A673 (cell line): ENCODE measurements around the gene MMP28. TPM values are rescaled to one million over a fixed set of nuclear protein-coding genes. Genes with fewer than 3 reads are reported as not detected.

ENCODE experiments used
- BruUV-seq: library from RNA; stranded (reverse); fragments of 400-500 nt; replicated peaks from 2 replicates; lab custom pipeline; 2021; lab: Mats Ljungman, UMichigan
- CTCF ChIA-PET: fragments of 300-600 bp; sonication (Branson Sonifier 250); formaldehyde crosslinking; loops from one replicate; lab custom pipeline; 2022; ENCODE audit warnings: antibody characterized with exemption; lab: Charles Lee
- POLR2A ChIA-PET: fragments of 300-600 bp; sonication (Branson Sonifier 250); formaldehyde crosslinking; loops from one replicate; lab custom pipeline; 2022; ENCODE audit warnings: antibody characterized with exemption; ENCODE audit not compliant: low non-redundant PET; lab: Charles Lee
- DNase-seq: peaks from one replicate; pipeline ENCODE4 v3.0.0-alpha.2; 2015; ENCODE audit warnings: low spot score
- H3K27ac ChIP-seq: fragments of 200-600 bp; sonication (generic); 2 replicates; pipeline ENCODE4 v1.5.1; 2016; ENCODE audit warnings: mixed run types, low read depth, mild to moderate bottlenecking, mixed read lengths, antibody characterized with exemption, low read length; ENCODE audit not compliant: poor library complexity, severe bottlenecking
- H3K27me3 ChIP-seq: fragments of 200-600 bp; sonication (generic); replicated peaks from 2 replicates; pipeline ENCODE4 v1.6.1; 2017; ENCODE audit warnings: mixed run types, low read depth, mild to moderate bottlenecking, mixed read lengths, antibody characterized with exemption, low read length; ENCODE audit not compliant: insufficient read depth, poor library complexity
- H3K36me3 ChIP-seq: fragments of 200-600 bp; sonication (generic); 2 replicates; pipeline ENCODE4 v1.6.1; 2016; ENCODE audit warnings: mixed run types, mild to moderate bottlenecking, mixed read lengths, antibody characterized with exemption, low read length; ENCODE audit not compliant: insufficient read depth, poor library complexity, severe bottlenecking
- H3K4me1 ChIP-seq: fragments of 200-600 bp; sonication (generic); 2 replicates; pipeline ENCODE4 v1.6.1; 2017; ENCODE audit warnings: mixed run types, mild to moderate bottlenecking, mixed read lengths, antibody characterized with exemption, low read length; ENCODE audit not compliant: insufficient read depth, poor library complexity, severe bottlenecking
- H3K4me3 ChIP-seq: fragments of 200-600 bp; sonication (generic); 2 replicates; pipeline ENCODE4 v1.5.1; 2016; ENCODE audit warnings: low read depth, mixed run types, mild to moderate bottlenecking, mixed read lengths, low read length; ENCODE audit not compliant: poor library complexity, severe bottlenecking
- H3K9me3 ChIP-seq: fragments of 200-600 bp; sonication (generic); 2 replicates; pipeline ENCODE4 v1.6.1; 2016; ENCODE audit warnings: mixed run types, low read depth, mild to moderate bottlenecking, mixed read lengths, antibody characterized with exemption, low read length; ENCODE audit not compliant: poor library complexity, severe bottlenecking
- EZH2 ChIP-seq: fragments of 200-600 bp; sonication (generic); IDR thresholded peaks from 2 replicates; pipeline ENCODE4 v1.6.1; 2017; ENCODE audit warnings: borderline replicate concordance, low read depth, mild to moderate bottlenecking, mixed read lengths, antibody characterized with exemption, low read length; ENCODE audit not compliant: poor library complexity, severe bottlenecking
- intact Hi-C: fragments of 100-400 bp; cut with micrococcal nuclease; formaldehyde crosslinking; loops from one replicate; pipeline ENCODE4 v1.10.0; 2022; ENCODE audit not compliant: unreplicated experiment
- total RNA-seq: library from RNA; stranded (reverse); gene quantifications from 2 replicates; pipeline ENCODE4 v1.2.3, GENCODE V29; 2021
- TF ChIP-seq, protein P1 (sequence below): fragments of 300-800, 200-600 bp; sonication (generic); conservative IDR thresholded peaks from 2 replicates; pipeline ENCODE4 v1.5.1; 2017; ENCODE audit warnings: low read depth, mild to moderate bottlenecking, antibody characterized with exemption, low read length, moderate library complexity, mixed read lengths

Gene MMP28
- total RNA-seq, 1 experiment from 2014 or later = not detected

DNA sequence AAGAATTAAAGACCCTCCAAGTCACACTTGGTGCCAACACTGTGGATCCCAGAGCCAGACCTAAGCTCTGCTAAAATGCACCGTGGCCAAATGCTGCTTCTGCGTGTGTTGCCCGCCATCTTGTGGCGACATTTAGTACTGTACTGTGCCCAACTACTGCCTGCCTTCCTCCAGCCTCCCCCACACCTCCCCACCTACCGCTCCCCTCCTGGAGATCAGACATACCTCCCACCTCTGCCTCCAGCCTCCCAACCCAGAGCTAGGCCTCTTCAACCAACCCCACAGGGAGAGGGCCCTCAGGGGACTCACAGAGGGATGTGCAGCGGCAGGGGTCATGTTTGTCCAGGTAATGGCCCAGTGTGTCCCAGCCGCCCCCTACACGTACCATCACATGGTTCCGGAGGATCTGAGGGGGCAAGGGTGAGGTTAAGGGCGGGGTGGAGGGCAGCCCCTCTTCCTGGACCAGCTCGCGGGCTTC lies 47.9 kb downstream of the MMP28 start:
- CTCF ChIA-PET = interaction anchor here (0.5 to 1.6 kb wide), 3 partner anchors 39 to 136 kb away, joined by 4 to 17 read pairs (median 9); no protein-coding TSS in a partner anchor
- peak; percentile 67 for DNase-seq
- Histone ChIP-seq H3K4me3 (no peak overlapping the region), H3K36me3 (no peaks in the 10 kb centered on the region), H3K27ac (no peak overlapping the region), H3K4me1 (no peaks in the 10 kb centered on the region), H3K9me3 (no peaks in the 10 kb centered on the region), H3K27me3 (no peaks in the 10 kb centered on the region)
- intact Hi-C loops = loop anchor here (2.0 to 10.0 kb wide), 4 partner anchors 135 to 575 kb away; no protein-coding TSS in a partner anchor
- TF ChIP-seq EZH2 = no peak
- TF ChIP-seq, protein P1, sequence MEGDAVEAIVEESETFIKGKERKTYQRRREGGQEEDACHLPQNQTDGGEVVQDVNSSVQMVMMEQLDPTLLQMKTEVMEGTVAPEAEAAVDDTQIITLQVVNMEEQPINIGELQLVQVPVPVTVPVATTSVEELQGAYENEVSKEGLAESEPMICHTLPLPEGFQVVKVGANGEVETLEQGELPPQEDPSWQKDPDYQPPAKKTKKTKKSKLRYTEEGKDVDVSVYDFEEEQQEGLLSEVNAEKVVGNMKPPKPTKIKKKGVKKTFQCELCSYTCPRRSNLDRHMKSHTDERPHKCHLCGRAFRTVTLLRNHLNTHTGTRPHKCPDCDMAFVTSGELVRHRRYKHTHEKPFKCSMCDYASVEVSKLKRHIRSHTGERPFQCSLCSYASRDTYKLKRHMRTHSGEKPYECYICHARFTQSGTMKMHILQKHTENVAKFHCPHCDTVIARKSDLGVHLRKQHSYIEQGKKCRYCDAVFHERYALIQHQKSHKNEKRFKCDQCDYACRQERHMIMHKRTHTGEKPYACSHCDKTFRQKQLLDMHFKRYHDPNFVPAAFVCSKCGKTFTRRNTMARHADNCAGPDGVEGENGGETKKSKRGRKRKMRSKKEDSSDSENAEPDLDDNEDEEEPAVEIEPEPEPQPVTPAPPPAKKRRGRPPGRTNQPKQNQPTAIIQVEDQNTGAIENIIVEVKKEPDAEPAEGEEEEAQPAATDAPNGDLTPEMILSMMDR = peak; percentile 68
- no TSS peak for BruUV-seq
- POLR2A ChIA-PET = interaction anchor here (0.6 kb wide), 1 partner anchor 11 kb away, joined by 4 read pairs; no protein-coding TSS in a partner anchor

DNA sequence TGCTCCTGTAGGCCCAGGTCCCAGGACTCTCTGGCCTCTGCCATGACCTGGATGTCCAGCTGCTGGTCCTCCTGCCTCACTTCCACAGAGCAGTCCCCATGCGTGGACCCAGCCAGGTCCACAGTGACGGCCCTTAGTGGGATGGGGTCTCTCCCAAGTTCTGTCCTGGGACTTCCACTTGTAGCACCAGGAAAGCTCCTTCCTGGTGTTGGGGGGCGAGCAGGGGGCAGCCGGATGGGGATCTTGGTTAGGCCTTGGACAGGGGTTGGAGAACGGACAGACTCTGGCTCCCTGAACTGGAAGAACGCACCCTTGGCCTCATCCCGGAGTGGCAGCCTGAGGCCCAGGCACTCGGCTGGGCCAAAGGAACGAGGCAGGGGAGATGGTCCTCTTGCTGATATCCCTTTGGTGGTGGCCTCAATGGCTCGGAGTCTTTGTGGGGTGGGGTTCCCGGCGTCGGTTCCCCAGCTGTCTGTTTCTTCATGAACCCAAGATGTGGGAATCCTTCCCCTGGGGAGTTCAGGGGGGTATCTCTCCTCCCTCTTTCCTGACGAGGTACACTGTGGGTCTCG lies 49.6 kb downstream of the MMP28 start:
- no peaks in the 10 kb centered on the region for H3K9me3 ChIP-seq
- H3K27ac ChIP-seq = no peak overlapping the region
- H3K27me3 ChIP-seq = no peaks in the 10 kb centered on the region
- POLR2A ChIA-PET = no interaction called here
- CTCF ChIA-PET = no interaction called here
- intact Hi-C loops = loop anchor here (2.0 to 10.0 kb wide), 4 partner anchors 133 to 574 kb away; no protein-coding TSS in a partner anchor
- no TSS peak for BruUV-seq
- no peaks in the 10 kb centered on the region for H3K36me3 ChIP-seq
- no peaks in the 10 kb centered on the region for H3K4me1 ChIP-seq
- DNase-seq = no peak
- H3K4me3 ChIP-seq = no peak overlapping the region
- TF ChIP-seq, protein P1 = no peak
- TF ChIP-seq EZH2 = no peak

DNA sequence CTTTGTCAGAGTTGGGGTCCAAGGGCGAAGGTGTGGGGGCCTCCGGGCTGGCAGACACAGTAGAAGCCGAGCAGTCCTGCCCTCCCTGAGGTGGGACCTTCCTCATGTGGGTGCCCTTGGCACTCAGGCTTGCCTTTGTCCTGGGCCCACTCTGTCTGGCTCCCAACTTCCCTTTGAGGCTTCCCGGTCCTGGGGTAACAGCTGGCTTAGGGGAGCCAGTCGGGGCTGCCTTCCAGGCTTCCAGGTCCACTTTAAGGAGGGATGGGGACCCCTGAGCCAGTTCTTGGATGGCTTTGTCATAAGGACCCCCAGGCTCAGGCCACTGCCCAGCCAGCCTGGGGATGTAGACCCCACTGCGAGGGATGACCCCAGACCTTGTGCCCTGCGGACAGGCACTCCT lies 50.2 kb downstream of the MMP28 start:
- H3K4me1 ChIP-seq = no peaks in the 10 kb centered on the region
- H3K36me3 ChIP-seq = no peaks in the 10 kb centered on the region
- H3K4me3 ChIP-seq = no peak overlapping the region
- no peak for DNase-seq
- TF ChIP-seq, protein P1 = no peak
- no peak for TF ChIP-seq EZH2
- no peaks in the 10 kb centered on the region for H3K27me3 ChIP-seq
- no peak overlapping the region for H3K27ac ChIP-seq
- no peaks in the 10 kb centered on the region for H3K9me3 ChIP-seq
- no TSS peak for BruUV-seq
- intact Hi-C loops = loop anchor here (5.0 to 10.0 kb wide), 3 partner anchors 203 to 573 kb away; no protein-coding TSS in a partner anchor
- ChIA-PET CTCF (no interaction called here), POLR2A (no interaction called here)
